Stimulated activated CD8-positive, alpha-beta memory T cell treated with anti-CD3 and anti-CD28 coated beads, Interleukin-15, amount 100 ng/mL, for 1 hour (primary cell): ENCODE measurements around the gene PFDN1.

Experiments
- DNase-seq: peaks from one replicate; pipeline ENCODE4 v3.0.0-alpha.2; 2020; ENCODE audit warnings: low read depth

PFDN1 gene

GRCh38 chr5:140238756-140239155 lies 64.1 kb downstream of the PFDN1 start:
- no peak for DNase-seq

GRCh38 chr5:140236891-140237598 lies 65.9 kb downstream of the PFDN1 start:
- no peak for DNase-seq

GRCh38 chr5:140235791-140236551 lies 66.9 kb downstream of the PFDN1 start:
- DNase-seq: no peak

- no peak for DNase-seq
Measured at GRCh38 chr5:140234377-140234989, 68.4 kb downstream of the PFDN1 start.

- no peak for DNase-seq
Measured at GRCh38 chr5:140232731-140233130, 70.2 kb downstream of the PFDN1 start.

GRCh38 chr5:140230373-140230772 lies 72.5 kb downstream of the PFDN1 start:
- no peak for DNase-seq

- DNase-seq: no peak
Measured at GRCh38 chr5:140228364-140228837, 74.5 kb downstream of the PFDN1 start.

GRCh38 chr5:140227046-140227445 lies 75.9 kb downstream of the PFDN1 start:
- DNase-seq: no peak

GRCh38 chr5:140225396-140225795 lies 77.5 kb downstream of the PFDN1 start:
- DNase-seq: no peak

- no peak for DNase-seq
Measured at GRCh38 chr5:140224658-140225057, 78.2 kb downstream of the PFDN1 start.

GRCh38 chr5:140223567-140223966 lies 79.3 kb downstream of the PFDN1 start:
- no peak for DNase-seq

- no peak for DNase-seq
Measured at GRCh38 chr5:140222416-140222815, 80.5 kb downstream of the PFDN1 start.

GRCh38 chr5:140221697-140222223 lies 81.1 kb downstream of the PFDN1 start:
- DNase-seq: no peak

- no peak for DNase-seq
Measured at GRCh38 chr5:140220698-140221064, 82.2 kb downstream of the PFDN1 start.

GRCh38 chr5:140220032-140220697 lies 82.7 kb downstream of the PFDN1 start:
- no peak for DNase-seq

- DNase-seq: no peak
Measured at GRCh38 chr5:140219068-140219991, 83.6 kb downstream of the PFDN1 start.

- no peak for DNase-seq
Measured at GRCh38 chr5:140217299-140218026, 85.4 kb downstream of the PFDN1 start.

GRCh38 chr5:140216478-140217074 lies 86.3 kb downstream of the PFDN1 start:
- no peak for DNase-seq

- DNase-seq: no peak
Measured at GRCh38 chr5:140215276-140215675, 87.6 kb downstream of the PFDN1 start.

- DNase-seq: no peak
Measured at GRCh38 chr5:140214831-140215230, 88.1 kb downstream of the PFDN1 start.
